CD4-positive, alpha-beta T cell (primary cell): ENCODE results near the gene ALPL. TPM values are rescaled to one million over a fixed set of nuclear protein-coding genes. Genes with fewer than 3 reads are reported as not detected.

ENCODE experiments used
- ATAC-seq: fragments of 200-7000 bp; cut with Tn5 transposase; one replicate; pipeline ENCODE4 v1.10.0; 2022; ENCODE audit warnings: mild to moderate bottlenecking; ENCODE audit not compliant: poor library complexity
- CTCF ChIA-PET: fragments of 350-600 bp; sonication (Branson Sonifier 250); formaldehyde crosslinking; loops from one replicate; lab custom pipeline; 2021; ENCODE audit warnings: antibody characterized with exemption, inconsistent platforms; lab: Charles Lee
- POLR2A ChIA-PET: fragments of 350-600 bp; sonication (Branson Sonifier 250); formaldehyde crosslinking; loops from one replicate; lab custom pipeline; 2021; ENCODE audit warnings: antibody characterized with exemption, inconsistent platforms; lab: Charles Lee
- DNase-seq, 14 experiments: peaks; one replicate each; pipeline ENCODE4 v3.0.0-alpha.2; 2013 to 2020; ENCODE audit warnings: mixed read lengths in 2 of 14
- H3K27ac ChIP-seq, 2 donors: one replicate each; pipeline versions ENCODE4 v1.5.1 to v1.7.0; 2013; ENCODE audit warnings: low read length in 2 of 2, low read depth in 1 of 2, mild to moderate bottlenecking in 1 of 2
- H3K27me3 ChIP-seq, 2 experiments: 1 replicate in 1 of 2; 2 replicates in 1 of 2; pipeline versions ENCODE4 v1.6.1 to v1.7.0; 2013; ENCODE audit warnings: low read length in 2 of 2, control low read depth in 1 of 2, mild to moderate bottlenecking in 1 of 2, moderate library complexity in 1 of 2; ENCODE audit not compliant: insufficient read depth in 2 of 2, control insufficient read depth in 1 of 2
- H3K36me3 ChIP-seq: one replicate; pipeline ENCODE4 v1.6.1; 2013; ENCODE audit warnings: low read length, control low read depth; ENCODE audit not compliant: insufficient read depth
- H3K4me1 ChIP-seq: one replicate; pipeline ENCODE4 v1.6.1; 2013; ENCODE audit warnings: low read length, control low read depth; ENCODE audit not compliant: insufficient read depth
- H3K4me3 ChIP-seq: one replicate; pipeline ENCODE4 v1.5.1; 2013; ENCODE audit warnings: mild to moderate bottlenecking, low read length, moderate library complexity
- H3K9me3 ChIP-seq, 2 experiments: 1 replicate in 1 of 2; 2 replicates in 1 of 2; pipeline versions ENCODE4 v1.6.1 to v1.7.0; 2013; ENCODE audit warnings: low read length in 2 of 2, mild to moderate bottlenecking in 2 of 2, control low read depth in 1 of 2, moderate library complexity in 1 of 2; ENCODE audit not compliant: control insufficient read depth in 1 of 2, insufficient read depth in 1 of 2
- H3K27ac Mint-ChIP-seq: one replicate; pipeline ENCODE4 v1.8.0; 2020; ENCODE audit warnings: mixed read lengths
- H3K27me3 Mint-ChIP-seq: one replicate; pipeline ENCODE4 v1.8.0; 2021; ENCODE audit warnings: mixed read lengths
- H3K36me3 Mint-ChIP-seq: one replicate; pipeline ENCODE4 v1.8.0; 2021; ENCODE audit warnings: low read depth, mixed read lengths
- H3K4me1 Mint-ChIP-seq: one replicate; pipeline ENCODE4 v1.8.0; 2021; ENCODE audit warnings: low read depth, mixed read lengths
- H3K4me3 Mint-ChIP-seq: one replicate; pipeline ENCODE4 v1.8.0; 2020; ENCODE audit warnings: mild to moderate bottlenecking, mixed read lengths
- H3K9me3 Mint-ChIP-seq: one replicate; pipeline ENCODE4 v1.8.0; 2020; ENCODE audit warnings: mixed read lengths
- CTCF ChIP-seq: fragments of 200-600 bp; IDR thresholded peaks from one replicate; pipeline ENCODE4 v1.8.0; 2022; ENCODE audit warnings: antibody characterized with exemption, mild to moderate bottlenecking
- intact Hi-C, 2 experiments: fragments of 100-400 bp; cut with DNase I in 1 of 2; cut with micrococcal nuclease in 1 of 2; formaldehyde crosslinking; loops; one replicate each; pipeline versions ENCODE4 v1.15.1 to v1.9.0; 2023 to 2025; cut with DNase I, micrococcal nuclease
- total RNA-seq, 174 experiments: library from RNA in 2 of 174; stranded (reverse) in 2 of 174; gene quantifications; one replicate each; pipeline ENCODE4 v1.2.3 and lab custom pipeline; 2021 to 2026

ALPL gene
- total RNA-seq, 2 experiments from 2014 or later, result not detected

GRCh38 chr1:21586222-21586621 lies 77.0 kb downstream of the ALPL start:
- Histone ChIP-seq H3K4me1 (no peaks in the 10 kb centered on the region), H3K36me3 (no peaks in the 10 kb centered on the region), H3K27ac (no peak overlapping the region), H3K27me3 (peaks cover 0 to 5% of the 10 kb centered on the region in 2 experiments), H3K9me3 (no peaks in the 10 kb centered on the region), H3K4me3 (no peak overlapping the region)
- Mint-ChIP-seq H3K4me1 (no peaks in the 10 kb centered on the region), H3K36me3 (no peaks in the 10 kb centered on the region), H3K9me3 (no peaks in the 10 kb centered on the region), H3K27ac (no peak overlapping the region), H3K27me3 (peaks cover 40% of the 10 kb centered on the region), H3K4me3 (no peak overlapping the region)
- intact Hi-C loops, result no loop called here
- no peak for TF ChIP-seq CTCF
- CTCF ChIA-PET, result no interaction called here
- DNase-seq (no peak), ATAC-seq (no peak)
- POLR2A ChIA-PET, result no interaction called here

GRCh38 chr1:21586846-21587601 lies 77.8 kb downstream of the ALPL start:
- Mint-ChIP-seq H3K9me3 (no peaks in the 10 kb centered on the region), H3K36me3 (no peaks in the 10 kb centered on the region), H3K27me3 (peaks cover 42% of the 10 kb centered on the region), H3K27ac (no peak overlapping the region), H3K4me3 (no peak overlapping the region), H3K4me1 (no peaks in the 10 kb centered on the region)
- no peak overlapping the region for H3K27ac ChIP-seq
- peaks cover 0 to 5% of the 10 kb centered on the region in 2 experiments for H3K27me3 ChIP-seq
- intact Hi-C loops, result no loop called here
- H3K4me3 ChIP-seq, result no peak overlapping the region
- DNase-seq (no peak), ATAC-seq (no peak)
- CTCF ChIA-PET, result no interaction called here
- no peaks in the 10 kb centered on the region for H3K4me1 ChIP-seq
- TF ChIP-seq CTCF, result no peak
- H3K9me3 ChIP-seq, result no peaks in the 10 kb centered on the region
- POLR2A ChIA-PET, result no interaction called here
- H3K36me3 ChIP-seq, result no peaks in the 10 kb centered on the region

- H3K36me3 ChIP-seq, result no peaks in the 10 kb centered on the region
- ChIA-PET CTCF (no interaction called here), POLR2A (no interaction called here)
- H3K27ac Mint-ChIP-seq, result no peak overlapping the region
- peaks cover 46% of the 10 kb centered on the region for H3K27me3 Mint-ChIP-seq
- no peaks in the 10 kb centered on the region for H3K4me1 Mint-ChIP-seq
- DNase-seq (no peak), ATAC-seq (no peak)
- intact Hi-C loops, result no loop called here
- no peak overlapping the region for H3K4me3 Mint-ChIP-seq
- no peaks in the 10 kb centered on the region for H3K4me1 ChIP-seq
- H3K9me3 ChIP-seq, result no peaks in the 10 kb centered on the region
- no peak overlapping the region for H3K4me3 ChIP-seq
- peaks cover 0 to 5% of the 10 kb centered on the region in 2 experiments for H3K27me3 ChIP-seq
- no peaks in the 10 kb centered on the region for H3K36me3 Mint-ChIP-seq
- H3K9me3 Mint-ChIP-seq, result no peaks in the 10 kb centered on the region
- no peak overlapping the region for H3K27ac ChIP-seq
- TF ChIP-seq CTCF, result no peak
Measured at GRCh38 chr1:21587602-21587953, 78.4 kb downstream of the ALPL start.
